B cell (primary cell): ENCODE measurements around the gene KPNA5.

Experiments
- CTCF ChIP-seq: fragments of 200-600 bp; IDR thresholded peaks from one replicate; pipeline ENCODE4 v1.8.0; 2022; ENCODE audit warnings: antibody characterized with exemption, mild to moderate bottlenecking
- EZH2 ChIP-seq: IDR thresholded peaks from 2 replicates; pipeline ENCODE4 v1.6.1; 2012; ENCODE audit warnings: borderline replicate concordance, low read depth, mild to moderate bottlenecking, moderate library complexity, low read length; ENCODE audit not compliant: insufficient read depth, poor library complexity, severe bottlenecking

DNA sequence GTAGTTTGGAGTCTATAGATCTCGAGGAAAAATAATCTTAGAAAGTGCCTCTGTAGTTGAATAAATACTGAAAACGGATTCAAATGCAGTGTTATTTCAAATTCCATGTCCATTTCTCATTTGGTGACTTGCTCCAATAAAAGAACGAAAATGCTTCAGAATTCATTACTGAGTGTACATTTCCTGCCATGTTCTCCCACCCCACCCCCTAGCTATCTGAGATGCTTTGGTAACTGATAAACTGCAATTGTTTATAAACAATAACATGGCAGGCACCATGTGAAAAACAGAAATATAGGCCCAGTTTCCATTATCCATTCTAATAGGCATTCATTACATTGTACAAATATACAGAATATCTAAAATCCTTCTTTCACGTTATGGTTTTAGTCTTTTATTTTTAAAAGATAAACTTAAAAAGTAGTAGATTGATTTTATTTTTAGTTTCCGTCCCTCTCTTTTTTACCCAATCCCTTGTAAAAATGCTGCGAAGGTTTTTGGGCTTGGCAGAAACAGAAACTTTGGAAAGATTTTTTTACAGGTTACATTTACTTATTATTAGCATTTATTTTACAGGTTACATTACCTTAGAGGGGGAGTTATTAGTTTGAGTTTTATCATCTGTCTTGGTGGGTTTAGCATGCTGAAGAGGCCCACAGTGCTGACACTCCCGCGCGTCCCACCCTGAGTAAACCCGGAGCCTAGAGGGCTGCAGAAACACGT, 83.1 kb downstream of the KPNA5 start:
- TF ChIP-seq CTCF (no peak), EZH2 (no peak)
